GM21515 (cell line): ENCODE results near the gene TLX3.
"Not testable (repeated sequence)": the region's sequence is repeated elsewhere in the genome, so short reads cannot be mapped to it uniquely, and the experiment has no call there.

Source experiments
- ATAC-seq: cut with Tn5 transposase; IDR thresholded peaks from one replicate; pipeline ENCODE4 v1.9.1; 2021; ENCODE audit not compliant: unreplicated experiment

Gene TLX3

DNA sequence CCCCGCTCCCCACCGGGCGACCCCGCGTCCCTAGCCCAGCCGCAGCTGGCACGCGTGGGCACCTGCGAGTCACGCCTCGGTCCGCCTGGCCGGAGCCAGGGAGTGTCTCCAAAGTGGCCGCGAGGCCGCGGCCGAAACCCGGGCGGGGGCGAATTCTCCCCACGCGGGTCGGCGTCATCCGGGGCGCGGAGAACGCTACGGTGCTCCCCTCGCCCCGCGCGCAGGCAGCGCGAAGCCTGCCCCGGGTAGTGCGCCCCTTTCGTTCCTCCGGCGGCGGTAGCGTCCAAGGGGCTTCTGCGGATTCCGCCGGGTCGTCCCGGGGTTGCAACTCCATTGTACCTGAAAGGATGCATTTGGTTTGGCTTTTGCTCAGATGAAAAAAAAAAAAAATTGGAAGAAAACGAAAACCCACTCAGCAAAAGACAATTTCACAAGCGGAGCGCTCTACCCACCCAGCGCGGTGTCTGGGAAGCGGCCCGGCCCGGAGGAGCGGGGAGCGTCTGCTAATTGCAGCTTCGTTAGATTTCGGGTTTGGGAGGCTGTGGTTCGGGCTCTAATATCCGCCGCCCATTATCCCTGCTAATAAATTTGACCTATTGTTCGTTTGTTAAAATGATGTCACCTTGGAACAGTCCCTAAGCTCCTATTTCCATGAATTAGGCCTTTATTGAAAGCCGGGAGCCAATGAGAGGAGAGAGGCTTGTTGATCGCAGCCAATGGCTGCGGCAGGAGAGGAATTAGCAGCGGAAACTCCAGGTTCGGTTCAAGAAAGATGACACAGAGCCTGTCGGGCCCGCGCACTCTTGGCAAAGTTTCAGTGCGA is at the start of gene TLX3:
TLX3 (plus strand) TSS at position 796 of the 823 bp plus-strand sequence. CDS start 118 bp downstream, outside the sequence.
- ATAC-seq, result no peak

DNA sequence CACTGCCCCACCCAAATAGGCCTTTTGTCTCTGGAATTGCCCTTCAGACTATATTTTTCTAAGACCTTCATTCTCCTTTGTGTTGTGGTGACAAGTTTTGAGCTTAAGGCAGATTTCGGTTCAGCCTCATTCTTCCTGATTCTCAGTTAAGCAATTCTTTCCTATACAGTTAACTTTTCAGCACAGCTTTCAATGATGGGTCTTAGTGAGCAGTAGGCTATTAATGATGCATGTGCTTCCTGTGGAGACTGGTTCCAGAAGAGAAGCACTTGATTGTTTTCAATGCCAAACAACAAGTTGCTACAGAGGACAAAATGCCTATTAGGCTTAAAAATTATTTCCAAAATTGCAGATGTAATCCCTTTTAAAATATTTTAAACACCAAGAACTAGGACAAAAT is 47.7 kb upstream of the TLX3 start:
- no peak for ATAC-seq

DNA sequence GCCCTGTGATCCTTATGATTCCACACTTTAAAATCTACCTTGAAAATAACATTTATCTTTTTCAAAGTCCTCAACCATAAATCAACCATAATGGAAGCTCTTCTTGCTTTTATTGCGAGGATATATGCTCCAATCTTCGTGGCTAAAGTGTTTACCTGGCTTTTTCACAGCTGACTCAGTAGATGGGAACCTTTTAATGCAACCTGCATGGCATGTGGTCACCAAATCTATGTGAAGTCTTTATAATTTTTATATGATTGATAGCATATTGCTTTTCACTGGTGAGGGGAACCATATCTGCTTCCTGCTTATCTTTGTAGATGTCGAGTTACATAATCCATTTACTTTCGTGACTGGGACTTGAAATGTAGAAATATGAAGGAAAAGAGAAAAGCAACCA is 47.1 kb upstream of the TLX3 start:
- no peak for ATAC-seq

DNA sequence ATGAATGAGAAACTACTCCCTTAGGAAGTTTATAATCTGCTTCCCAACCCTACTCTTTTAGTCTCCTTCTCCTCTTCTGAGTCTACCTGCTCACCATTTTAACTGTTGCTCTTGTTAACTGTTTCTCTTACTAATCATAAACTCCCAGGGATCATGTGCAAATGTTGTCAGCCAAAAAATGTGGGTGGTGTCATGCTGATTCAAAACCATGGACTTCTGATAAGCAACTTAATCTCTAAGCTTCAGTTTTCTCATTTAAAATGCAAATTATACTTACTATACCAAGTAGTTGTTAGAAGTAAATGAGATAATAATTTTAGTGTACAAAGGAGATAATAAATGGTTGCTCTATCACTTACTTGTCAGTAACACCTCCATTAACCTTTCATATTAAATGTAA is 45.9 kb upstream of the TLX3 start:
- ATAC-seq, result no peak

DNA sequence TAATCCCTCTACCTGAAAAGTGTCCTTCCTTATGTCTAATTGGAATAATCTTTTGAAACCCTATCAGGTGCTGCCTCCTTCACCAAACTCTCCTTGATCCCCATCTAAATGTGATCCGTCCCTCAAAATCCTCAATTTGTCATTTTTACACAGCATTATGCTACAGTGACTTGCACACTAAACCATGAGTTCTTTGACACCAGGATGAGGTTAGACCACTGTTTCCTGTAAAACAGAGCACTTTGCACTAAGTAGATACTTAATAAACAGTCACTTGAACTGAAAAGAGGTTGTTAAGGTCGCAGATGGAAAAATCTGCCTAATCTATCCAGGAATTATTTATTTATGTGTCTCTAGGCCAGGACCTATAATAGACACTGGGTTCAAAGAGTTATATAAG is 44.2 kb upstream of the TLX3 start:
- ATAC-seq, result no peak

DNA sequence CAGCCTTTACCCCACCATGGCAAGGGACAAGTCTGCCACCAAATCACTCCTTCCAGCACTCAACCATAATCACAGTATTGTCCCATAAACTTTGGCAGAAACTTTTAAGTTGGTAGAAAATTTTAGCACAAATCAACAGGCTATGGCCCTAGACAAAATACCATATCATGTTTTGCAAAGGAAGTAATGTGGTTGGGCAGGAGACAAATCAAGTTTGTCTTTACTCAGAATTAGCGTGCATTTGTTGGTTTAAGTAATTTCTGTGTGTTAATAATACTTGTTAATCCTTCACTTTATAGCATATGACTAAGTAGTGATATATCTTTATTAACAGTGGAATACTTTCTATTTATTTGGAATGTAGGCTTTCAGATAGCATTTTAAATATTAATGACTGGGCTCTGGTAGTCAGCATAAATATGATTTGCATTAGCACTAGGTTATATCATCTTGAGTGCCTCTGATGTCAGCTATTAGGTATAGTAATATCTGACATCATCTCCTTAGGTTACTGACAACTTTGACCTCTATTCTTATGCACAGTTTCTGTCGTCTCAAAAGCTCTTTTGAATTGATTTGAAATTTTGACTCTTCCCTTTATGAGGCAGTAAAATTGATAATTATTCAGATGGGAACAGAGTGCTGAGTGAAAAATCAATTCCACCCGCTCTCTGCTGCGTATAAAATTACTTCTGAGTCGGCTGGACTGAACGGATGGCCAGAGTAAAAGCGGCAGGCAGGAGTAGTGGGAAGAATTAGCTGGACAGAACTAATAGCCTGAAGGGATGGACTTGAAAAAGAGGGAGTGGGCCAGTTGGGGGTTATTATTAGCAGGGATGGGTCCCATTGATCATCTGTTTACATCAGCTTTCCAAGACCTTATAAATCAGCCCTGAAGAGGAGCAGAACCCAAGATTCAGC is 40.1 kb upstream of the TLX3 start:
- ATAC-seq, result no peak

DNA sequence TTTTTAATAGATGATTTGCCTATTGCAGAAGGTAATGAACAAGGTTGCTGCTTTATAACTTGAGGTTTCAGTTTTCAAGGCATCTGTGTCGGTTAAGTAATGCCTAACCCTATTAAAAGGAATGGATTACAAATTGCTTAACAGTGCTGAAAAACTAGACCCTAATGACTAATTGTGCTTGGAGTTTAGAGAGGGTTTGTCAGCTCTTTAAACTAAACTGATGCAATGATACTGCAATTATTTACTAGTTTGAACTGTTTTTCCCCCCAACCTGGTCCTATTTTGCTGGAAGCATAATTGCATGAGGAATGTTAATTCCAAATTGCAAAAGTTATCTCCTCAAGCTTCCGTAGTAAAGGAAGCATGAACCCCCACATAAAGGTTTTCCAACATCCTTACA is 39.3 kb upstream of the TLX3 start:
- no peak for ATAC-seq

DNA sequence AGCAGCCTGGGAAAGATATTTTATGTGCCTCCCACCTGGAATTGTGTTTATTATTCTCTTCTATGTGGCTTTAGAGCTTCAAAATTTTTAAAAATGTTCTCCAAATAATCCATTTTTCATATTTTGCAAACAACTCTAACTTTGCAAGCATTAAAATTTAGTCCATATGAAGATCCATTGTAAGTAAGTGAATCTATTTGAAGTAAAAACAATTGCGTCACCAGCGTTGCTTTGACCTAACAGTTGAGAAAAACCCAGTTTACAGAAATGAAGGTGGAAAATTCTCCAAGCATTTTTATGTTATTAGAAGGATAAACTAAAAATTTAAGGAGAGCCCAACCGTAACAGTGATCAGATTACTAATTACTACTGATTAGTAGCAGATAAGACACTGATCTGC is 38.9 kb upstream of the TLX3 start:
- no peak for ATAC-seq

DNA sequence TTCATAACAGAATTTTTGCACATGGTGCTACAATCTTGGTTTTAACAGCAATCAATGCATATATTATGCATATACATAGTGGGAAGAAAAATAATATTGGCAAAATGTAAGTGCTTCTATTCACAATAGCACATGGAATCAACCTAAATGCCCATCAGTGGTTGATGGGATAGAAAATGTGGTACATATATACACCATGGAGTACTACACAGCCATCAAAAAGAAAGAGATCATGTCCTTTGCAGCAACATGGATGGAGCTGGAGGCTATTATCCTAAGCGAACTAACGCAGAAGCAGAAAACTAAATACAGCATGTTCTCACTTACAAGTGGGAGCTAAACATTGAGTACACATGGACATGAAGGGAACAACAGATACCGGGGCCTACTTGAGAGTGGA is 37.2 kb upstream of the TLX3 start:
- no peak for ATAC-seq

DNA sequence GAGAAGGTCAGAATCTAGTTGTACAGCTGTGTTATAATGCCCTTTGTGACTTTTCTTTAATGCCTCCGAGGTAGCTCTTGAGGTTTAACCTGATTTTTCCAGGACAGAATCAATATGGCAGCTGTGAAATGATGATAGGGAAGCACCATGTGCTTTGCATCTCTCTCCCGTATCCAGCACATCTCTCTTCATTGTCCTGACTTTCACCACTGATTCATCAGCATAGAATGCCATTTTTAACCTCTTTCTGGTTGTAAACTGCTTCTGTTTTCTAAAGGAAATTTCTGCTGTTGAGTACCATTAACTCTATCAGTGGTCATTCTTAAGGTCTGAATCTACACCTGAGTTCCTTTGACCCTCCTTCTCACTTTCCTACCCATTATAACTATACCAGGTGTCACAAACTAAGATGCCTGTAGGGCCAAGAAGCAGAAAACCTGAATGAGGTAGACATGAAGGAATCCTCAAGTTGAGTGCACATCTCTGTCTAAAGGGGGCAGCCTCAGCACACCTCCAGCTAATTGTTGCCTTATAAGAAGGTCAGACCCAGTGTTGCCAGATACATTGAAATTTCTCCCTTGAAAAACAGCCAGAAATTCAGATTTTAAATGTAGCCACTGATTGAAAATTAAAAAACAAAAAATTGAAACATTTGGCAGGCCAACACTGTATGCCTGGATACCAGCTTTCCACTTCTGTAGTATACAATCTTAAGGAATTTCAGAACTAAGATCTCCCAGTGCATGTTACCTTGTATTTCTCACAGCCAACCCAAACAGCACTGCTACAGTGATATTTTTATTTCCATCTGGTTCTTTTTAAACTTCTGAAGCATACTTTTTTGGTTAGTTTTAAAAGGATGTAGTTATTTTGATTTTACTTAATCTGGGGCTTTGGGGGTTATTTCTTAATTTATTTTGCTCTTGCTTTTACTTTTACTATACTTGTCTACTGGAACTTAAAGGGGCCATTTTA is 35.8 kb upstream of the TLX3 start:
- ATAC-seq, result no peak

DNA sequence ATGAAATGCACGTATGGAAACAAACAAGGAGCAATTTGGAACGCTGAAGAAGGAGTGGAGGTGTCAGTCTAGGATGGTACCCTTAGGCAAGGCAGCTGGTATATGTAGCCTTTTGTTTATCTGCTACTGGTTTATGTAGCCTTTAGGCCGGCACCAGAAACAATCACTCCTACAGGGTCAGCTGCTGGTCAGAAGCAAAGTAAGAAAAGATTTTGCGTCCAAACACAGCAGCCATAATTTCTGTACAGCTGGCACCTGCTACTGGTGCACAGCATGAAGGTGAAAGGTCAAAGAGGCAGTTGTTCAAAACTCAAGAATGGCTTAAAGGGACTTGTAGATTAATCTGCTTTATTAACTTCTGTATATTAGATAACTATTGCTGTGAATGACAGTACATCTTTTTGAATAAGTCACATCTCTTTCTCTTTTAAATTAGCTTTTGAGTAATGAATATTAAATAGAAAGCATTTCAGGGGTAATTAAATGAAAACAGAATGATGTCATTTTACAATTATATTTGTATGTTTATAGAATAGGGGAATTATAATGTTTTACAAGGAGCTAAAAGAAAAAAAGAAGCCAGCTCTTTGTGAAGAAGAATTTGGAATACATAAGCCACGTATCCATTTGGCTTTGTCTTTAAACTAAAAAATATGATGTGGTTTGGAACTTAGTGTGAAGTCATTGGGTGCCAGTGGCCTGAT is 33.1 kb upstream of the TLX3 start:
- no peak for ATAC-seq

DNA sequence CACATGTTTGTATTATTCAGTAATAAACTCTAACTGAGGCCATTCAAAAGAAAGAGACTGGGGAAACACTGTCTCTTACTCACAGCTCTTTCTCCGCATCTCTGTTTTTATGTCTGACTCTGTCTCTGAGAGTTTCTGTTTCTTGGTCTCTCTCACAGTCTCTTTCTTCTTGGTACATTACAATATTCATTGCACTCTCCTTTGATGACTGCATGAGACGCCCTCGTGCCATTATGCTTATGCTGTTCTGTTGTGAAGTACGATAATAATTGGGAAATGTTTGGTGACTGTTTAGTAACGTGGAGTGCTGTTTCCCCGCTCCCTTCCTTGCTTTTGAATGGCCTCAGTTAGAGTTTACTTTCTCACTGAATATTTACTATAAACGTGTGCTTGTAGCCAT is 25.3 kb upstream of the TLX3 start:
- no peak for ATAC-seq

DNA sequence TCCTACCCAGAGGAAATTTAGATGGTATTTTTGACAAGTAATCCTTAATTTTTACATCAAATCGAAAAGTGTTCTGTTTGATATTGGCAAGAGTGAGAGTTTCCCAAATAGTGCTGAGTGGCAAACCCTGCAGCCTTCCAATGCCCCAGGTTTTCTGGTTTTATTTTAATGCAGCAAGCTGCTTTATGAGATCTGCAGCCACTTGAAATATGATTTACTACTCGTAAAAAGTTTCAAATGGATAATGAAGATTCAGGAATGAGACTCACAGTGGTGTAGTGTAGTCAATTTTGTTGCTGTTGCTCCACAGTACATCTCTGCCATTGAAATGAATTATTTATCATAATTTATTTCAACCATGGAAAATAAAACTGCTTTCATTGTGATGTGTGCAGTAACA is 23.6 kb upstream of the TLX3 start:
- no peak for ATAC-seq

DNA sequence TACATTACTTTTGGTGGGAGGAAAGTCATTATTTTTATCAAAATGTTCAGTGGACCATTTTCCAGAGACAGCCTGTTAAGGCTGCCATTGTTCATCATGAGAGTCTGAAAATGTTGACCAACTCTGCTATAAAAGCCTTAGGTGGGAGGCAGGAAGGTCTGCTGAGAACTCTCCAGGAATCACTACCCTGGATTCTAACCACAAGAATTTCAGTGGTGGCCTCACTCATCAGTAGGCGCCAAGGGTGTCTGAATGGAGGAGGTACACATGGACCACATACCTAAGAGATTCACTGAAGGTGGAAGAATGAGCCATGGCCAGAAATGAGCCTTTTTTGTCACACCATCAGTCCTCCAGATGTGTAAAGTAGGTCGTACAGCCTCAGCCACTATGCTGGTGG is 21.0 kb upstream of the TLX3 start:
- no peak for ATAC-seq

DNA sequence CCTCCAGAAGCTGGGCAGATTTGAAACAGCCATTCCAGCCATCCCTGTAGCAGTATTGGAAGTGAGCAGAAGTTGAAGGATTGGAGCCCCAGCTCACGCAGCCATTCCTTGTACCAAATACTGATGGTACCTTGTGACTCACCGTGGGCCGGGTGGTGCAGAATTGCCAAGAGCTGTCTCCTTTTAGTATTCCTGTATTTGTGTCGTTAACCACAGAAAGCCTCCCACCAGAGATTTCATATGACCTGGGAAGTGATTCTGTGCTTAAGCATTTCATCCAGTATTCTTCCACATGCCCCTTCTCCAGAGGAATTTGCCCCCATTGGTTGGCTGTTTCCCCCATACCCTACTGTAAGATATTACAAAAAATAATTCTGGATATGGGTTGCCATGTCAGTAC is 17.7 kb upstream of the TLX3 start:
- ATAC-seq, result no peak

DNA sequence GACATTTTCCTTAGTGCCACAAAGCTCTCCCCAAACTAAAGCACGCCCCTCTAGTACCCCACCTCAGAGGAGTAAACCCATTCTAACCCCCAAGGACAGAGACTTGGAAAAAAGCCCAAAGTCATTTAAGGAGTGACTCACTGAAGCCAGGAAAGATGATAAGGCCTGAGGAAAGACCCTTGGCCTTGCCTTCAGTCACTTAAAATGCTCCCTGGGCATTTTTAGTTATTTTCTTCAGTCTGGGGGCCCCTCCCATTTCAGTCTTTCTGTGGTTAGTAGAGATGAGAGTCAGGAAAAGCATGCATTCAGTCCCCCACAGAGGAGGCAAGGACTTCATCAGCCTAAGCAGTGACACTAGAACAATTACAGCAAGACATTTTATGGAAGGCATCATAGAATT is 13.7 kb upstream of the TLX3 start:
- no peak for ATAC-seq

DNA sequence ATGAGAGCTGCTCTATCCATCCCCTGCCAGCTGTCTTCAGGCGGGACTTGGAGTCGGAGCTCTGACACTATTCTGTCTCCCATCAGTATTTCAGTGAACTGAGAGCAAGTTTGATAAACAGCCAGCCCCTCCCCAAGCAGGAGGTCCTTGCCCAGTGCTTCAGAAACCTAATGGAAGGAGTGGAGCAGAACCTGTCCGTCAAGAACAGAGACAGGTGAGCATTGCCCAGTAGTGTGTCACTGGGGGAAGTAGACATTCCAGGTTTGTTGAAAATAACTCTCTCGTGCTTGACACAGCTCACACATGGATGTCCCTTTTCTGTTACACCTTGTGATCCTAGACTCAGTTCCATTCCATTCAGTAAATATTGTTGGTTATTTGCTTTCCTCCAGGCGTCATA is 13.2 kb upstream of the TLX3 start:
- no peak for ATAC-seq

DNA sequence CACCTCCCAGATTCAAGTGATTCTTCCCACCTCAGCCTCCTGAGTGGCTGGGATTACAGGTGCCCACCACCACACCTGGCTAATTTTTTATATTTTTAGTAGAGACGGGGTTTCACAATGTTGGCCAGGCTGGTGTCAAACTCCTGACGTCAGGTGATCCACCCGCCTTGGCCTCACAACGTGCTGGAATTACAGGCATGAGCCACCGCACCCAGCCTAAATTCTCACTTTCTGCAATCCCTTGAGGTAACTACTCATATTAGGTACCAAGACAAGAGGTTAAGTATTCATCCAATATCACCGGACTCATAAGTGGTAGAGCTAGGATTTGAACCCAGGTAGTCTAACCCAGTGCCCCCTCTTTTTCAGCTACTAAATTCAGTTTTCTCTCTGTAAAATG is 11.1 kb upstream of the TLX3 start:
- ATAC-seq, result not testable (repeated sequence)

DNA sequence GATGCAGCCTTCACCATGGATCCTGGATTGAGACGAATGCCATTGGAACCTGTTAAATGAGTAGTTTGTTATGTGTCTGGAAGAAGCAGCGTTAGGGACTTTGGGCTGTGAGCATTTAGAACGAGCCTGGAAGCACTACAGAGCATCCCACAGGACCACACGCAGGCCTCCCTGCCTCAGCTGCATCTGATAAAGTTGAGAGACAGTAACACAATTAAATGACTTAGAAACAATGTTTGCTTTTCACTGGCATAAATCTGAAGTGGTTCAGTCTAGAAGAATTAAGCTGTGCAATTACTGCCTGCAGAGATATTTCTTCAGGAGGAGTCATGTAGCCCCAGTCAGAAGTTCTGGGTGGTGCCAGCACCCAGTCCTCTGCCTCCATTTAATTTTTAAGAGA is 9.8 kb upstream of the TLX3 start:
- no peak for ATAC-seq

DNA sequence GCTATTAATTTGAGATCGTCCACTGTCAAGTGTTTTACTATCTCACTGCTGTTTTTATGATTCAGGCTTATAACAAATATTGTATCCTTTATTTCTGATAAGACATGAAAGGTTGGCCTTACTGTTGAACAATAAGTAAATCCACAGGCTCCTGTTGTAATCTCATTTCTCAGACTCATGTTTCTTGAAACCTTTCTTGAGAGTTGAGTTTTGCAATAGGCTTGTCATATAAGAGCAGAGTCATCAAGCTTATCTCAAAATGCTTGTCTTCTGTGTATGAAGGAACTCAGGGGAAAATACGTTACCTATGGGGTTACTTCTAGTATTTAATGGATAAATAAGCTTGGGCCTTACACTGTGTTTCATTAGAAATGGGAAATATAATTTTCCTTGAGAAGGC is 9.2 kb upstream of the TLX3 start:
- no peak for ATAC-seq
